H1 (cell line): Measurements from ENCODE around the gene LRWD1. TPM values are rescaled to one million over a fixed set of nuclear protein-coding genes. Genes with fewer than 3 reads are reported as not detected.

ENCODE experiments used
- RAD21 ChIP-seq, 2 experiments: IDR thresholded peaks in 1 of 2; conservative IDR thresholded peaks in 1 of 2; 2 replicates each; pipeline ENCODE4 v1.6.1; 2011; ENCODE audit warnings: low read depth in 2 of 2, low read length in 2 of 2, improper control_type of control experiment in 1 of 2, inconsistent platforms in 1 of 2, mild to moderate bottlenecking in 1 of 2, moderate library complexity in 1 of 2
- SP4 ChIP-seq: IDR thresholded peaks from 2 replicates; pipeline ENCODE4 v1.6.1; 2012; ENCODE audit warnings: low read length, inconsistent platforms
- polyA plus RNA-seq, 7 experiments: library from polyadenylated mRNA; depleted of rRNA in 3 of 7; stranded (reverse) in 5 of 7; unstranded in 2 of 7; fragments of >200 nt in 5 of 7; fragments of 200-250 nt in 2 of 7; gene quantifications; 1 replicate in 5 of 7; 2 replicates in 1 of 7; 4 replicates in 1 of 7; pipeline versions ENCODE4 v1.2.1 to v1.2.3, GENCODE V29; 2011 to 2013; ENCODE audit warnings: missing spikeins in 2 of 7, mixed read lengths in 2 of 7
- total RNA-seq: library from RNA; stranded (reverse); fragmentation: NEBNext Ultra II Directional; extraction: Animal tissue kit (Norgen Biotek cat#: 25700); gene quantifications from 2 replicates; pipeline ENCODE4 v1.2.1, GENCODE V29; 2021

Gene LRWD1
- total and polyA plus RNA-seq, 2 of the 8 experiments (the other 6 are each of a cell fraction or from before 2014, with no cell fraction given) = 23.4 to 26.8 TPM

DNA sequence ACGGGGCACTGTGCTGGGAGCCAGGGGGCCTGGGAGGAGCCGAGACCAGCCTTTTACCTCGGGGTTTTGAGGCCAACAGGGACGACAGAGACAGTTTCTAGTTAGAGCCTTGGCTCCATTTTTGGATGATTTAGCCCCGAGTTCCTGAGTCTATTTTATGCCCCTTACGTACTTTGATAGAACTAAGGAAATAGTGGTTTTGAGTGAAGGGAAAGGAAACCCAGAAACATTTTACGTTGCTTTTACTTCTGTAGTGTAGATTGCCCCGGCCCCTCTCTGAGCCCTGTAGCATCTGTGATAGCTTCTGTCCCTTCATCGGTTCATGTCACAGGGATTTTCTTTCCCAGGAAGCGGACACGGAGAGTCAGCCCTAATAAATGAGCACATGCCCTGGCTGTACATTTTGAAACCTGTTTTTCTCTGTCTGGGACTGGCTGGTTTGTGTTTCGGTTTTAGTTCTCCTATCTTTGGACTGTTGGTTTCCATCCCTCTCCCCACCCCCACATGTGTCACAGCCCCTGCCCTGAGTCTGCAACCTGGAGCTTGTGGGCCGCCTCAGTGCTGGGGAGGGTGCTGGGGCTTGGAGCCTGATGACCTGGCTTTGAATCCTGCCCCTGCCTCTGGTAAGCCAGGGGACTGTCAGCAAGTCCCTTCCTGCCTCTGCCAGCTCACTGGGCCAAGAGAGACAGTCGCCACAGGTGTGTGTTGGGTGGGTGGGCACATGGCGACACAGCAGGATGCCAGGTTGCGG lies 38.3 kb upstream of the LRWD1 start (continued):
- TF ChIP-seq RAD21 (IDR thresholded peaks at IDR 0.05 in 1 of 2, conservative IDR thresholded peaks at IDR 0.05 in 1 of 2; ENCODE audit: low read depth in 2 of 2, low read length in 2 of 2) (no peak), SP4 (no peak)
- TF ChIP-seq, all 59 proteins: peak for 0
